SK-N-SH (cell line): ENCODE data around the gene ZNF770. TPM values are rescaled to one million over a fixed set of nuclear protein-coding genes. Genes with fewer than 3 reads are reported as not detected.
"Not testable (repeated sequence)": the region's sequence is repeated elsewhere in the genome, so short reads cannot be mapped to it uniquely, and the experiment has no call there.

Experiments
- CTCF ChIA-PET: fragments of 300-600, 350-600 bp; formaldehyde crosslinking; extraction: SDS; loops from one replicate; lab custom pipeline; 2021; lab: Yijun Ruan, JAX
- POLR2A ChIA-PET: fragments of 350-600 bp; sonication (Branson Sonifier 250); formaldehyde crosslinking; extraction: SDS; loops from one replicate; lab custom pipeline; 2020; ENCODE audit warnings: antibody characterized with exemption, inconsistent platforms; lab: Yijun Ruan, JAX
- DNase-seq: peaks from one replicate; pipeline ENCODE4 v3.0.0; 2012
- H2AFZ ChIP-seq: fragments of 200-600 bp; sonication (generic); 2 replicates; pipeline ENCODE4 v1.8.1; 2016; ENCODE audit warnings: antibody characterized with exemption, mild to moderate bottlenecking, low read depth
- H3F3A ChIP-seq: fragments of 200-600 bp; sonication (generic); replicated peaks from 2 replicates; pipeline ENCODE3; 2016; ENCODE audit warnings: antibody characterized with exemption, mild to moderate bottlenecking; ENCODE audit not compliant: insufficient read depth
- H3K27ac ChIP-seq, 2 experiments: fragments of 200-500 bp in 1 of 2; fragments of 200-600 bp in 1 of 2; sonication (Bioruptor generic) in 1 of 2; sonication (generic), shearing (Covaris generic) in 1 of 2; 2 replicates each; pipeline versions ENCODE4 v1.5.1 to v1.6.1; 2014 to 2016; ENCODE audit warnings: low read depth in 2 of 2, inconsistent platforms in 1 of 2, low read length in 1 of 2, mild to moderate bottlenecking in 1 of 2, mixed read lengths in 1 of 2
- H3K27me3 ChIP-seq: fragments of 200-600 bp; sonication (generic), shearing (Covaris generic); 2 replicates; pipeline ENCODE4 v1.6.1; 2016; ENCODE audit warnings: mixed run types; ENCODE audit not compliant: insufficient read depth
- H3K36me3 ChIP-seq, 2 experiments: fragments of 200-500 bp in 1 of 2; fragments of 200-600 bp in 1 of 2; sonication (Bioruptor generic) in 1 of 2; sonication (generic) in 1 of 2; replicated peaks in 1 of 2; 2 replicates each; pipeline versions ENCODE3 to v1.5.1; 2014 to 2016; ENCODE audit warnings: low read length in 1 of 2, mild to moderate bottlenecking in 1 of 2; ENCODE audit not compliant: insufficient read depth in 2 of 2, control insufficient read depth in 1 of 2
- H3K4me1 ChIP-seq, 2 experiments: fragments of 200-500 bp in 1 of 2; fragments of 200-600 bp in 1 of 2; sonication (Bioruptor generic) in 1 of 2; sonication (generic), shearing (Covaris generic) in 1 of 2; 2 replicates each; pipeline versions ENCODE4 v1.5.1 to v1.6.1; 2014 to 2016; ENCODE audit warnings: low read depth in 1 of 2, low read length in 1 of 2, mixed run types in 1 of 2; ENCODE audit not compliant: insufficient read depth in 2 of 2, control insufficient read depth in 1 of 2
- H3K4me2 ChIP-seq: fragments of 200-600 bp; sonication (generic), shearing (Covaris generic); 2 replicates; pipeline ENCODE4 v1.6.1; 2017; ENCODE audit warnings: mixed run types
- H3K4me3 ChIP-seq, 2 experiments: fragments of 200-500 bp in 1 of 2; fragments of 200-600 bp in 1 of 2; sonication (Bioruptor generic) in 1 of 2; sonication (generic), shearing (Covaris generic) in 1 of 2; 2 replicates each; pipeline versions ENCODE4 v1.5.1 to v1.8.1; 2014 to 2016; ENCODE audit warnings: low read depth in 2 of 2, inconsistent platforms in 1 of 2, low read length in 1 of 2, mild to moderate bottlenecking in 1 of 2, mixed read lengths in 1 of 2, moderate library complexity in 1 of 2
- H3K79me2 ChIP-seq: fragments of 200-600 bp; sonication (generic); 2 replicates; pipeline ENCODE4 v1.8.1; 2017; ENCODE audit warnings: mild to moderate bottlenecking; ENCODE audit not compliant: insufficient read depth
- H3K9ac ChIP-seq: fragments of 200-600 bp; sonication (generic); 2 replicates; pipeline ENCODE4 v1.6.1; 2017; ENCODE audit warnings: mixed run types
- H3K9me2 ChIP-seq: fragments of 200-600 bp; sonication (generic); 2 replicates; pipeline ENCODE4 v1.6.1; 2017; ENCODE audit warnings: mixed run types
- H3K9me3 ChIP-seq: fragments of 200-600 bp; sonication (generic); 2 replicates; pipeline ENCODE4 v1.6.1; 2017; ENCODE audit warnings: mixed run types, mild to moderate bottlenecking, moderate library complexity
- H4K20me1 ChIP-seq: fragments of 200-600 bp; sonication (generic); 2 replicates; pipeline ENCODE4 v1.6.1; 2017; ENCODE audit warnings: mild to moderate bottlenecking, mixed run types; ENCODE audit not compliant: insufficient read depth
- CHD2 ChIP-seq: fragments of 150-350 bp; IDR thresholded peaks from 2 replicates; pipeline ENCODE4 v1.6.1; 2018; ENCODE audit warnings: low read length; ENCODE audit not compliant: partially characterized antibody
- CTCF ChIP-seq: fragments of 200-600 bp; sonication (generic); IDR thresholded peaks from 2 replicates; pipeline ENCODE4 v1.6.1; 2017; ENCODE audit warnings: antibody characterized with exemption, mild to moderate bottlenecking, moderate library complexity
- ELF1 ChIP-seq: IDR thresholded peaks from 2 replicates; pipeline ENCODE4 v1.4.0; 2012
- FOXM1 ChIP-seq: IDR thresholded peaks from 2 replicates; pipeline ENCODE4 v1.4.0; 2012; ENCODE audit warnings: low read depth, mild to moderate bottlenecking
- JUND ChIP-seq: IDR thresholded peaks from 2 replicates; pipeline ENCODE4 v1.4.0; 2012
- MAX ChIP-seq: IDR thresholded peaks from 2 replicates; pipeline ENCODE4 v1.4.0; 2012; ENCODE audit warnings: low read depth
- MEF2A ChIP-seq: IDR thresholded peaks from 2 replicates; pipeline ENCODE4 v1.4.0; 2012; ENCODE audit warnings: low read depth, borderline replicate concordance
- MXI1 ChIP-seq: IDR thresholded peaks from 2 replicates; pipeline ENCODE4 v1.6.1; 2012; ENCODE audit warnings: mild to moderate bottlenecking, low read depth, low read length, improper control_type of control experiment
- NFIC ChIP-seq: IDR thresholded peaks from 2 replicates; pipeline ENCODE4 v1.4.0; 2012; ENCODE audit warnings: borderline replicate concordance
- NRF1 ChIP-seq: IDR thresholded peaks from 2 replicates; pipeline ENCODE4 v1.6.1; 2012; ENCODE audit warnings: low read depth, mild to moderate bottlenecking, low read length
- PBX3 ChIP-seq: IDR thresholded peaks from 2 replicates; pipeline ENCODE4; 2012
- RCOR1 ChIP-seq: fragments of 150-350 bp; IDR thresholded peaks from 2 replicates; pipeline ENCODE4 v1.6.1; 2017; ENCODE audit warnings: antibody characterized with exemption, low read length
- REST ChIP-seq: IDR thresholded peaks from 2 replicates; pipeline ENCODE4 v1.6.1; 2012; ENCODE audit warnings: mild to moderate bottlenecking, low read depth, low read length, moderate library complexity
- RFX5 ChIP-seq: IDR thresholded peaks from 2 replicates; pipeline ENCODE4 v1.6.1; 2012; ENCODE audit warnings: mild to moderate bottlenecking, improper control_type of control experiment, low read length
- TAF1 ChIP-seq: IDR thresholded peaks from 2 replicates; pipeline ENCODE4 v1.6.1; 2012; ENCODE audit warnings: low read depth, mild to moderate bottlenecking, low read length, moderate library complexity, borderline replicate concordance
- ZBTB33 ChIP-seq: IDR thresholded peaks from 2 replicates; pipeline ENCODE4 v1.4.0; 2012; ENCODE audit warnings: low read depth, borderline replicate concordance
- WGBS: methylation state at CpG from one replicate; pipeline ENCODE4 v1.1.6; 2017; ENCODE audit warnings: low lambda C conversion rate; 5-methylcytosine and 5-hydroxymethylcytosine counted together
- polyA plus RNA-seq, 3 experiments: library from polyadenylated mRNA; depleted of rRNA; stranded (reverse); fragments of >200 nt; gene quantifications; 2 replicates each; pipeline ENCODE4 v1.2.3, GENCODE V29; 2012

ZNF770 gene
- polyA plus RNA-seq, 1 of the 3 experiments (the other 2 are of a cell fraction) = 3.8 TPM

GRCh38 chr15:34941185-34941698 is 46.8 kb downstream of the ZNF770 start (continued):
- TF ChIP-seq MAX = no peak

GRCh38 chr15:34933432-34933975 is 54.6 kb downstream of the ZNF770 start:
- Histone ChIP-seq H3K9me3 (no peaks in the 10 kb centered on the region), H3K79me2 (no peaks in the 10 kb centered on the region), H2AFZ (no peak overlapping the region), H3K36me3 (peaks cover 57 to 66% of the 10 kb centered on the region in 2 experiments), H3K4me2 (no peak overlapping the region), H3K27me3 (no peaks in the 10 kb centered on the region), H3K9me2 (no peaks in the 10 kb centered on the region), H4K20me1 (no peaks in the 10 kb centered on the region), H3K9ac (no peak overlapping the region), H3K27ac (no peak overlapping the region), H3K4me1 (no peaks in the 10 kb centered on the region), H3K4me3 (no peak overlapping the region), H3F3A (peaks cover 11% of the 10 kb centered on the region)
- CTCF ChIA-PET = no interaction called here
- TF ChIP-seq RCOR1 = no peak
- no peak for TF ChIP-seq MEF2A
- no peak for TF ChIP-seq FOXM1
- no peak for TF ChIP-seq NRF1
- no peak for TF ChIP-seq ZBTB33
- no peak for TF ChIP-seq RFX5
- no peak for TF ChIP-seq TAF1
- no peak for TF ChIP-seq NFIC
- no peak for TF ChIP-seq REST
- no peak for TF ChIP-seq CTCF
- TF ChIP-seq MXI1 = no peak
- no peak for TF ChIP-seq ELF1
- no peak for TF ChIP-seq PBX3
- TF ChIP-seq JUND = no peak
- no peak for TF ChIP-seq MAX
- no peak for TF ChIP-seq CHD2
- WGBS = 91% methylated on average over 3 of the region's 3 CpGs
- POLR2A ChIA-PET = no interaction called here
- no peak for DNase-seq

- H3K4me3 ChIP-seq, H2AFZ ChIP-seq, H3K27ac ChIP-seq, H3K4me2 ChIP-seq, H3K27me3 ChIP-seq, H3K9me3 ChIP-seq, H3K9ac ChIP-seq, DNase-seq, H3K4me1 ChIP-seq, H3F3A ChIP-seq, H3K79me2 ChIP-seq, POLR2A ChIA-PET, H4K20me1 ChIP-seq, H3K9me2 ChIP-seq: not testable (repeated sequence)
- H3K36me3 ChIP-seq = peaks cover 67 to 79% of the 10 kb centered on the region in 2 experiments
- CTCF ChIA-PET = interaction anchor here (2.5 kb wide), 1 partner anchor 8 kb away, joined by 8 read pairs; no protein-coding TSS in a partner anchor
- WGBS = 99% methylated on average over 6 of the region's 6 CpGs
Observed at GRCh38 chr15:34928349-34928748, 59.7 kb downstream of the ZNF770 start.
